T follicular helper cell (primary cell): ENCODE data around the gene TIMM17A.

ENCODE experiments used
- DNase-seq: peaks from one replicate; pipeline ENCODE4 v3.0.0-alpha.2; 2020; ENCODE audit warnings: low read depth

The TIMM17A gene

DNA sequence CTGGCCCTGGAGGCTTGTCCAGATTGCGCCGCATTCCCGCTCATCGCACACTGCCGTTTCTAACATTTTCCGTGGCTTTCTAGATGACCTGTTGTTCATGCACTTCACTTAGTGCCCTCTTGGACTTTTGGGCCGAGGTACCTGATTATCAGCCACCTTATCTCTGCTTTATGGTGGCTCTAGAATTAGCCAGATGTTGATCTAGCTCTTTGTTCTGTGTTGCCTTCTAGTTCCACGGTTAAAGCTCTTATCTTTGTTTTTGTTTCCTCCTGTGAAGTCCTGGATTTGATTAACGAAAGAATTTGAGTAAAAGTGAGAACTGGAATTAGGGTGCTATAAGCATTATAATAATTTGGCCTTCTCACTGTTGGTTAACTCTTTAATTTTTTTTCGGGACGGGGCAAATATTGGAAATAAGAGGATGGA, 28.1 kb downstream of the TIMM17A start:
- no peak for DNase-seq

DNA sequence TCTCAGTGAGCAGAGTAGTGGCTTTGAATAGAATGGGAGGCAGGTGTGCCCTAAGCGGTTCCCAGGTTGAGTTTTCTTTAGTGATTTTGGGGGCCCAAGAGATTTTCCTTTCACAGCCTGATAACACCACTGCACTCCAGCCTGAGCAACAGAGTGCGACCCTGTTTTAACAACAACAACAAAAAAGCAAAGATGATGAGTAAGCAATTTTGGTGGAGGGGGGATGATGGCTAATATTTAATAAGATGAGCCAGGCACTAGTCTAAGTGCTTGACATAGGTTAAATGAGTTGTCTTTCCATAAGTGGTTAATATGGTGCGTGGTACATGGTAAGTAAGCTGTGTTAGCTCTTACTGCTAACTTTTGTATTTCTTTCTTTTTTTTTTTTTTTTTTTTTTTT, 29.1 kb downstream of the TIMM17A start:
- no peak for DNase-seq

DNA sequence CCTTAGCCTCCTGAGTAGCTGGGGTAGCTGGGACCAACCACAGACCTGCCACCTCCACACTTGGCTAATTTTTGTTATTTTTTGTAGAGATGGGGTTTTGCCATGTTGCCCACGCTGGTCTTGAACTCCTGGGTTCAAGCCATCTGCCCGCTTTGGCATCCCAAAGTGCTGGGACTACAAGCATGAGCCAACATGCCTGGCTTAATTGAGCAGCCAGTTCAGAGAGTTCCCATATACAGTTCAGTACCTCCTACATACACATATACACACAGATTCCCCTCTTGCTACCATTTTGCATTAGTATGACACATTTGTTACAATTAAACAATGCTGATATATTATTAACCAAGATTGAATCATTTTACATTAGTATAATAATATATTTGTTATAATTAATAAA, 30.1 kb downstream of the TIMM17A start:
- DNase-seq = no peak

DNA sequence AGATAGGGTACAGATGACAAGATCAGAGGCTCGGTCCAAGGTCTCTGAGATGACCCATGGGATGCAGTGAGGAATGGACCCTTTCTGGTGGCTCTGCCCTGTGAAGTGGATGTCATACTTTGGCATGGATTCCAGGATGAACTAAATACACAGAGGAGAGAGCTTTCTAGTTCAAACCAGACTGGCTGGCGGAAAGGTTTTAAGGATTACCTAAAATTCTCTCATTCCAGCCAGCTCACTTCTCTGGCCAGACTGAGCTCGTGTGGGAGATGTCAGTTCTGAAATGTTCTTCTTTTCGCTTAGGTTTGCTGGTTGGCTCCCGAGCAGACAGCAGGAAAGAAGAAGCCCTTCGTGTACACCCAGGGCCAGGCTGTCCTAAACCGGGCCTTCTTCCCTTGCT, 33.3 kb downstream of the TIMM17A start:
- DNase-seq = no peak

DNA sequence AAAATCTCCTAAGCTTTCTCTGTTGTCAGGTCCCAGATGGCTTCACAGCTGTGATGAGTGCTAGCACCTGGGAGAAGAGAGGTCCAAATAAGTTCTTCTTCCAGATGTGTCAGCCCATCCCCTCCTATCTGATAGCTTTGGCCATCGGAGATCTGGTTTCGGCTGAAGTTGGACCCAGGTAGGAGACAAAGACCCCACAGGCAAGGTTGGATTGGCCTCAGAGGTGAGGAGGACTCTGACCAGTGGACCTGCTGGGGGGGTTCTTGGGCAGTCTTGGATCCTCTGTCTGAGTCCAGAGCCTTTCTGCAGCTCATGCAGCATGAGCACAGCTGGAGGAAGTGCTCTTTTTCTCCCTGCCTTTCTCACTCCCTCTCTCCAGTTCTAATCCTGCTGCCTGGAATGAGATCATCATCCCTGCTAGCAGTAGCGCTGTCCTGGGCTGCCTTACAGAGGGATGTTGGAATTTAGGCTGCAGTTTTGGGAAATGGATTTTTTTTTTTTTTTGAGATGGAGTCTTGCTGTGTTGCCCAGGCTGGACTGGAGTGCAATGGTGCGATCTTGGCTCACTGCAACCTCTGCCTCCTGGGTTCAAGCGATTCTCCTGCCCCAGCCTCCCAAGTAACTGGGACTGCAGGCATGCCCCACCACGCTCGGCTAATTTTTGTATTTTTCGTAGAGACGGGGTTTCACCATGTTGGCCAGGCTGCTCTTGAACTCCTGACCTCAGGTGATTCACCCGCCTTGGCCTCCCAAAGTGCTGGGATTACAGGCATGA, 34.2 kb downstream of the TIMM17A start:
- no peak for DNase-seq

DNA sequence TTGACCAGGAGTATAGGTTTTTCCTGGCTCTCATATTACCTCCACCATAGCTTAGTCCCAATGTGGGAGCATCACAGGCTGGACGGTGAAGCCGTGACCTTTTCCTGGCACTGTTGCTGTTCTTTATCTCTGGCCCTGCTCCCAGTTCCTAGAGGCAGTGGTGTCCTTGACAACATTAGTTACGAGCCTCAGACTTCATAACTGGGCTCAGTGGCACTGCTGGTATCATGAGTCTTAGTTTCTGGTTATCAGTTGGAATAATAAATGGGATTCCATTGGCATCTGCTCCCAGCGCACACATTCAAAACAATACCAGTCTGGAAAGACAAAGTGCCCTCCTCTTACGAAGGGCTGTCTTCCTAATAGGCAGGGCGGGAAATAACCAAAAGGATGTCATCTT, 35.1 kb downstream of the TIMM17A start:
- DNase-seq = no peak

DNA sequence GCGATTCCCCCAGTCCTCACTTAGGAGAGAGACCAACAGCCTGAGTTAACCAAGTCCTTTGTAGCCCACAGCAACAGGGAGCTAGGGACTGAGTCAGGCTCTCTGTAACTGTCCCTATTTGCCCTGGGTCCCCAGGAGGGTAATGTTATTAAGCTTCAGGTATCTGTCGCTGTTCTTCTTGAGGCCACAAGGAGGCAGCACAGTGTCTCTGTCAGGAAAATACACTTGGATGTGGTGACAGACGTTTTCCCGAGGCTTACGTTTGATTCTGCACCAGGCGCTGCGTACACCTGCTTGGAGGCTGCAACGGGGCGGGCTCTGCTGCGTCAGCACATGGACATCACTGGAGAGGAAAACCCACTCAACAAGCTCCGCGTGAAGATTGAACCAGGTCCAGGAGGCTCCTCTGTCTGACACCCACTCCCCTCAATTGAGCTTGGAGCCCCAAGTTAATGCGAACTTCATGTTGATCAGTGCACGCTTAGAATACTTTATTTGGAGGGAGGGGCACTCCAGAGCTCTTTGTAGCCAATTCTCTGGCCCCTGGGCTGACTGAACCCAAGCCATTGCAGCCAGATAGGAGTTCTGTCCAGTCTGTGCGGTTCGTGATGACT, 44.4 kb downstream of the TIMM17A start:
- no peak for DNase-seq

DNA sequence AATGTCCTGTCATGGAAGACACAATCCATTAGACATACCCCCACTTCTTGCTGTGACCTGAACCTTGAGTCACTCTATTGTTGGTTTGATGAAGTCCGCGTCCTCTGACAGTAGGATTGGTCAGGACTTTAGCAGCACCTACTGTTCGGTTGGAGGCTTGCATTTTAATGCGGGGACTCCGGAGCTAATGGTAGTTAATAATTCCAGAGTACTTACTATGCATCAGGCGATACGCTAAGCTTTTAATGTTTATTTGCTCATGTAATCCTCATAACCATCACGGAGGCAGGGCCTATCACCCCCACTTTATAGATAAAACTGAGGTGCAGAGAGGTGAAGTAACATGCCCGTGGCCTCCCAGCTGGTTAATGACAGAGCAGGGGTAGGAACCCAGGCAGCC, 47.2 kb downstream of the TIMM17A start:
- DNase-seq = no peak

DNA sequence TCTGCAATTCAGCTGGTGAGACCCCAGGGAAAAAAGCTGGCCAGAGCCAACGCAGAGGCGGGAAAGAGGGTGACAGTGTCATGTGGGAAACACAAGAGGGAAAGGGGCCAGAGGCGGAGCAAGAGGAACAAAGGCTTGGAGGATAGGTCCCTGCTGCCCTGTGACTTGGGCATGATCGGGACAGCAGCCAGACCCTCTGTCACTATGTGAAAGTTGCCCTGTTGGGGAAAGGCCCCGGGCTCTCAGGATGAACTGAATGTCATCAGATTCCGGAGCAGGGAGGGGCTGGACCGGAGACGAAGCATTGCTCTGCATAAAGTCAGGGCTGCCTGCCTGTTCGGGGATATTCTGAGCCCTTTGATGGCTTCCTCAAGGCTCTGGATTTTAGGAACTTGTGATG, 49.4 kb downstream of the TIMM17A start:
- no peak for DNase-seq

DNA sequence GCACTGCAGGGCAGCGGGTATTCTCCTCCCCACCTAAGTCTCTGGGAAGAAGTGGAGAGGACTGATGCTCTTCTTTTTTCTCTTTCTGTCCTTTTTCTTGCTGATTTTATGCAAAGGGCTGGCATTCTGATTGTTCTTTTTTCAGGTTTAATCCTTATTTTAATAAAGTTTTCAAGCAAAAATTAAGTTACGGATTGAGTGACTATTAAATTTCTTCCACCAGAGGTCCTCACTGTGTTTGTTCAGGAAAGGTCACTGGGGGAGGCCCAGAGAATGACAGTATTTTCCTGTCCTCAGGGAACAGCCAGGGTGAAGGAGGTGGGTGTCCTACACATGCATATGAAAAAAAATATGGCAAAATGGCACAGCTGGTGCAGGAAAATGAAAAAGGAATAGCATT, 50.7 kb downstream of the TIMM17A start:
- DNase-seq = no peak

DNA sequence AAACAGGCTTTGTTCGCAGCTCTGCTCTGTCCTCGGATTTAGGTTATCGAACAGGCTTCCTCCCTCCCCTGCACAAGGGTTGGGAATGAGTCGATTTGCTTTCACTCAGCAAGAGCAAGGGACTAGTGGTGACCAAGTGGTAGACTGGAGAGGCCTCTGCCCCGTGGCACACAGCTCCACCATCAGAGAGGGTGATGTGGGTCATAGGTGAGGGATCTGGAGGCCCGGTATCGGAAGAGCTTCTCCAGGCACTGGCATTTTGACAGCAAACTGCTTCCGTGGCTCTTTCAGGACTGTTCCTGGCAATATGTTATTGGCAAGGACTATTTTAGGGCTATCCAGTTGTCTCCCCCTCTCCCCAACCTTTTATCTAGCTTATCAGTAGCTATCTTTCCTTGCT, 52.0 kb downstream of the TIMM17A start:
- no peak for DNase-seq

DNA sequence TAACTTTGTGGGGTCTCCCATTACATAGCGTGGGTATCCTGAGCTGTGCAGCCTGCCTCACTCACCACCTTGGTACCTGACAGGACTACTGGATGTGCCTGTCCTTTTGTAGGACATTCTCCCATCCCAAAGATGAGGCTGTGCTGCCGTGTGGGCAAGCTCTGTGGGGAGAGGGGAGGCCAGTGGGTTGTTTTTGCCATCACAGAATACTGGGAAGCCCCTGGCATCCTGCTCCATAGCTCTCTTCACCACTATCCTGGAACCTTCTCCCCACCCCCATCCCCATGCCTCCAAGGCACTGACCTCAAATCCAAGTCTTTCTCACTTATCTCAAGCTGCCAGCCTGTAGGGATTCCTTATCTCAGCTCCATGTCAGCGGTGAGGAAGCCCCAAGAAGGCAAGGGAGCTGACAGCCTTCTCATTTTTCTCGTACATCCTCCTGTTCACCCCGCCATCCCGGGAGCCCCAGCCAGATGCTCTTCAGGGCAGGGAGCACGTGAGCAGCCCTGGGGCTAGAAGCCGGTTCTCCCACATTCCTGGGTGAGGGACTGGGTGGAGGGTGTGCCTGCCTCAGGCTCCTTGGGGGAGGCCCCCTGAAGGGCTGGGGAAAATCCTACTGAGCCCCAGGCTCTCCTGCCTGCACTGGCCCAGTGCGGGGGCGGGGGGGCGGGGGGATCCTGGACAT, 52.6 kb downstream of the TIMM17A start:
- DNase-seq = no peak

DNA sequence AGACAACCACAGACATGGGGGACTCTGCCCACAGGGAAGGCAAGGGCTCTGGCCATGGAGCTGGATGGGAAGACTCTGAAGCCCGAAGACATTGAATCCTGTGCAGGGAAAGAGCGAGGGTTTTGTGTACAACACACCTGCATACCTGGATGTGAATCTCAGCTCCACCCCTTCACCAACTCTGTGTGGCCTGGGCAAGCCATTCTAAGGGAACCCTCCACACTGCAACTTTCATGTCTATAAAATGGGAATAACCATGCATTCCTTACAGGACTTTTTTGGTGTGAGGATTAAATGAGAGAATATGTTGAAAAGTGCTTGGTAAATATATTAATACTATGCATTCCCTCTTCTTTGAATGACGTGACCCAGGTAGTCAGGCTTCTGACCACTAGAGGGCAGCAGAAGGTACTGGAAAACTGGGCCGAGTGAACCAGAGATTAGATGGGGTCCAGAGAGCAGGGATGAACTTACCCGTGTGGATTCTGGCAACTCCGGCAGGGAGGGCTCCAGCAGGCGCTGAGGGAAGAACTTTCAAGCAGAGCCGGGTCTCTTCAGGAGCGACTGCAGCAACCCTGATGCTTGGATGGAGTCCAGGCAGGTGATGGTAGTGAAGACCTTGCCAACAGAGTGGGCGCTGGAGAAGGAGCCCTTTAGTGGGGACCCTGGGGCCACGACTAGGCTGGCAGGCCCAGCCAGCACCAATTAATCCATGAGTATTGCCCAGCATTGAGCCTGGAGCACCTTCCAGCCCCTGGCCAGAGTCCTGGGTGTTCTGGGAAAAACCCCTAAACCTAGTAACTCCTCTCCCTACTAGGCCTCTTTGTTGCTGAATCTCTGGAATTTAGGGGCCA, 54.2 kb downstream of the TIMM17A start:
- DNase-seq = peak; percentile 45

DNA sequence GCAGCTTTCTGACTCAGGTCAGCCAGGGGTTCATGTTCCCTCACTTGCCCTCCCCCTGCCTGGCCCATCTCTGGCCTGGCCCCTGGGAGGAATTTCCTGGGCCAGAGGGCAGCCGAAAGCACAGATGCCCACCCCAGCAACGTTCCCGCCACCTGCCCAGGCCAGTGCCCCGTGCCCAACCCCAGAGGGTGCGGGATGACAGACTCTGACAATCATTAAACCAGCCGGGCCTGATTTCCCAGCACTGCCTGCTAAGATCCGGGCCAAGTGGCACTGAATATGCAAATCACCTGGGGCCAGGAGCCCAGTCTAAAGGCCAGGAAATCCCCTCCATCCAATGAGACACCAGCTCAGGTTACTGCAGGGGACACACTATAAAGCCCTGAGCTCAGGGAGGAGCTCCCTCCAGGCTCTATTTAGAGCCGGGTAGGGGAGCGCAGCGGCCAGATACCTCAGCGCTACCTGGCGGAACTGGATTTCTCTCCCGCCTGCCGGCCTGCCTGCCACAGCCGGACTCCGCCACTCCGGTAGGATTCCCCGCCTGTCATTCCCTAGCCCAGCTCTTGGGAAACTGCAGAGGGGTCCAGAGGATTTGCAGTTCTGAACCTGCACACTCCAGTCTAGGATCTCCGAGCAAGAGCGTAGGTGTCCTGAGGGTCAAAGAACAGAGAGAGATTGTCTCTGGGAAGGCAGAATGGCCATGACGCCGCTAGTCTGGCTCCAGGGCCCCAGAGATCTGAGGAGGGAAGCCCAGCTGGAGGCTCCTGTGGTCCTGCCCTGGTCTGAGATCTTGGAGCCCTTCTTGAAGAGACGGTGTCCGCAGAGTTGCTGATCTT, 55.1 kb downstream of the TIMM17A start, which contains the start of gene ELF3:
Gene ELF3 (plus strand): TSS at position 408 of the 836 bp plus-strand sequence. CDS start 550 bp downstream, outside the sequence.
- DNase-seq = no peak

DNA sequence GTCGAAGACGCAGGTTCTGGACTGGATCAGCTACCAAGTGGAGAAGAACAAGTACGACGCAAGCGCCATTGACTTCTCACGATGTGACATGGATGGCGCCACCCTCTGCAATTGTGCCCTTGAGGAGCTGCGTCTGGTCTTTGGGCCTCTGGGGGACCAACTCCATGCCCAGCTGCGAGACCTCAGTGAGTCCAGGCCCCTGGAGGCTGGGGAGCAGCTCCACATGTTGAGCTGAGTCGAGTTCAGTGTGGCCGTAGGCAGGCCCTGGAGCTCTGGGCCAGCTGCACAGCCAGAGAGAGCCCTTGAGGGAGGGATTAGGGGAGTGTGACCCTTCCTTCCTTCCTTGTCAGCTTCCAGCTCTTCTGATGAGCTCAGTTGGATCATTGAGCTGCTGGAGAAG, 56.7 kb downstream of the TIMM17A start:
- DNase-seq = no peak

DNA sequence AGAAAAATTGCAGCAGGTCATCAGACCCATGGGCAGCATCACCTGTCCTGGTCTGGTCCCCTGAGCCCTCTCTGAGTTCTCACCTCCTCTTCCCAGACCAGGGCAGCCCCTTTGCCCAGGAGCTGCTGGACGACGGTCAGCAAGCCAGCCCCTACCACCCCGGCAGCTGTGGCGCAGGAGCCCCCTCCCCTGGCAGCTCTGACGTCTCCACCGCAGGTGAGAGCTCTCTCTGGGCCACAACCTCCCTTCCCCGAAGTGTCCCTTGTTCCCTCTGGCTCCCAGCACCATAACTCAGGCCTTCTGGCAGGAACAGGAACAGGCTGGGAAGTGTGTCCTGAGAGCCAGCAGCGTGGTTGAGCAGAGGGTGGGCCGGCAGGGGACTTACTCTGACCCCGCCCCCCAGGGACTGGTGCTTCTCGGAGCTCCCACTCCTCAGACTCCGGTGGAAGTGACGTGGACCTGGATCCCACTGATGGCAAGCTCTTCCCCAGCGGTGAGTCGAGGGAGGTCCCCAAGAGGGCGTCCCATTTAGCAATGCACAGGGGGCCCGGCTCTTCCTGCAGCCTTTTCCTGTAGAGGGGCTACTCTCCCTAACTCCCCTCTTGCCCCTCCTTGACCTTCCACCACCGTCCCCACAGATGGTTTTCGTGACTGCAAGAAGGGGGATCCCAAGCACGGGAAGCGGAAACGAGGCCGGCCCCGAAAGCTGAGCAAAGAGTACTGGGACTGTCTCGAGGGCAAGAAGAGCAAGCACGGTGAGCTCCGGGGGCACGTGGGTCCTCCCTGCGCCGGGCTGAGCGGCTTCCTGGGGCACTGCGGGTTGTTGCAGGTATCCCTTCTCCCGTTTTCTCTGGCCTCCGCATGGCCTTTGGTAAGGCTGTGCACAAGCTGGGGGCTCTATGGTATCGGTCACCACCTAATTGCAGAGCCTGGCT, 57.5 kb downstream of the TIMM17A start:
- no peak for DNase-seq

DNA sequence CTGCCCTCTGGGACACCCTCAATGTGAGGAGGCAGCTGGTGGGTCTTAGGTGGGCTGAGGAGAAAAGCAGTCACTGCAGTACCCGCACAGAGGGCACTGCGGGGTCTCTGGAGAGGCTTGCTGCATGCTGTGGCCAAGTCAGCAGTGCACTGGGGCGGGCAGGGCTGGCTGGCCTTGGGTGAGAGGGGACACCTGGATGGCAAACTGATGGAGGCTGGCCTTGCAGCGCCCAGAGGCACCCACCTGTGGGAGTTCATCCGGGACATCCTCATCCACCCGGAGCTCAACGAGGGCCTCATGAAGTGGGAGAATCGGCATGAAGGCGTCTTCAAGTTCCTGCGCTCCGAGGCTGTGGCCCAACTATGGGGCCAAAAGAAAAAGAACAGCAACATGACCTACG, 58.3 kb downstream of the TIMM17A start:
- no peak for DNase-seq

DNA sequence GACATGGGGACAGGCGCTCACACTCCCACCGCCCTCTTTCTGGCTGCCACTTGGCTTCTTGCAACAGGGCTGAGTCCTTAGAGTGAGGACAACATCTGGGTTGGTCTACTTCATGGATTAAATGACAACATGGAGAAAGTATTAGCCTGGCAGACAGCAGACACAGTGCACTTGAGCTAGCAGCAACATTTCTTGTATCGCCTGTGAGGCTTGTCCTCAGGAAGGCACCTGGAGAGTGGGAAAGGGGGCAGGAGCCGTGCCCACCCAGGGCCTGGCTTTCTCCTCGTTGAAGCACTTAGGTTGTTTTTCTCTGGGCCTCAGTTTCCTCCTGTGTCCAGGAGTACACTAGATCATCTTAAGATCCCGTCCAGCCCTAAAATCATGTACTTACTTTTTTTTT, 58.8 kb downstream of the TIMM17A start:
- DNase-seq = no peak

DNA sequence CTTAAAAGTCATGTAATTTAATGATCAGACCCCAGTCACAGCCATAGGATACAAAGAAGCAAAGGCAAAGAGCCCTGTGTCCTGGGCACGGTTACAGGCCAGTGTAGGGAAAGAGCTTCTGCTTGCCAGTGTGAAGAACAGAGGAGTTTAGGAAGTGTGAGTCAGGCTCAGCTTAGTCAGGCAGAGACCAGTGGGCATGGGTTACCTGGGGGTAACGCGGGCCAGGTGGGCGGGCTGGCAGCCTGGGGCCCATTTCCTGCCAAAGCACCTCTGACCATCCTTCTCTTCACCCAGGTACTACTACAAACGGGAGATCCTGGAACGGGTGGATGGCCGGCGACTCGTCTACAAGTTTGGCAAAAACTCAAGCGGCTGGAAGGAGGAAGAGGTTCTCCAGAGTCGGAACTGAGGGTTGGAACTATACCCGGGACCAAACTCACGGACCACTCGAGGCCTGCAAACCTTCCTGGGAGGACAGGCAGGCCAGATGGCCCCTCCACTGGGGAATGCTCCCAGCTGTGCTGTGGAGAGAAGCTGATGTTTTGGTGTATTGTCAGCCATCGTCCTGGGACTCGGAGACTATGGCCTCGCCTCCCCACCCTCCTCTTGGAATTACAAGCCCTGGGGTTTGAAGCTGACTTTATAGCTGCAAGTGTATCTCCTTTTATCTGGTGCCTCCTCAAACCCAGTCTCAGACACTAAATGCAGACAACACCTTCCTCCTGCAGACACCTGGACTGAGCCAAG, 59.8 kb downstream of the TIMM17A start:
- no peak for DNase-seq

DNA sequence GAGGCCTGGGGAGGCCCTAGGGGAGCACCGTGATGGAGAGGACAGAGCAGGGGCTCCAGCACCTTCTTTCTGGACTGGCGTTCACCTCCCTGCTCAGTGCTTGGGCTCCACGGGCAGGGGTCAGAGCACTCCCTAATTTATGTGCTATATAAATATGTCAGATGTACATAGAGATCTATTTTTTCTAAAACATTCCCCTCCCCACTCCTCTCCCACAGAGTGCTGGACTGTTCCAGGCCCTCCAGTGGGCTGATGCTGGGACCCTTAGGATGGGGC, 60.3 kb downstream of the TIMM17A start:
- no peak for DNase-seq
